GM19023 (cell line): ENCODE data around the gene RAB11FIP4.

Experiments used
- ATAC-seq: cut with Tn5 transposase; IDR thresholded peaks from one replicate; pipeline ENCODE4 v1.9.1; 2021; ENCODE audit warnings: mild to moderate bottlenecking, moderate library complexity; ENCODE audit not compliant: unreplicated experiment

RAB11FIP4 gene

DNA sequence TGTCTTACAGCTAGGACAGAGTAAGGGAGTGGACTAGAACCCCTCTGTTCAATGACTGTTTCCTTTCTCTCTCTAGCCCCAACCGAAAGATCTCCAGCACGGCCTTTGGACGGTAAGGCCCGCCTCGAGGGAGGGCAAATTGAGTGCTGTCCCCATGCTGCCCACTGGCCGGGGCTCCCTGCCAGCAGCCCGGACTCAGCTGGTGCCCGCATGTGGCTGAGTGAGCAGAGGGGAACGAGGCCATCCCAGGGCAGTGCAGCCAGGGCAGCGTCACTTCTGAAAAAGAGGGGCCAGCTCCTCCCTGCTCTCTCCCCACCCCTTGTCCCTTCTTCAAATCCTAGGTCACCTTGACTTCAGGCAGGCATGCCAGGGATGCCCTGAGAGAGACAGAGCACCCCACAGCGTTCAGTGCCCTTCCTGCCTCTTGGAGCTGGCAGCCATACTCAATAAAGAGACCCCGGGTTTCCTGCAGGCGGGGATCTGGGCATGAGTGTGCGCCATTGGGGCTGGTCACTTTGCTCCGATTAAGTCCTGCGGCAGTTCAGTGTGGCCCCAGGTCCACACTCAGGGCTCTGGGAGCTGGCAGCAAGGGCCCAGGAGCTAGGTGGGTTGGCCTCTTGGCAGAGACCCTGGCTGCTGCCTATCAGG is 130.9 kb downstream of the RAB11FIP4 start:
- ATAC-seq: no peak

DNA sequence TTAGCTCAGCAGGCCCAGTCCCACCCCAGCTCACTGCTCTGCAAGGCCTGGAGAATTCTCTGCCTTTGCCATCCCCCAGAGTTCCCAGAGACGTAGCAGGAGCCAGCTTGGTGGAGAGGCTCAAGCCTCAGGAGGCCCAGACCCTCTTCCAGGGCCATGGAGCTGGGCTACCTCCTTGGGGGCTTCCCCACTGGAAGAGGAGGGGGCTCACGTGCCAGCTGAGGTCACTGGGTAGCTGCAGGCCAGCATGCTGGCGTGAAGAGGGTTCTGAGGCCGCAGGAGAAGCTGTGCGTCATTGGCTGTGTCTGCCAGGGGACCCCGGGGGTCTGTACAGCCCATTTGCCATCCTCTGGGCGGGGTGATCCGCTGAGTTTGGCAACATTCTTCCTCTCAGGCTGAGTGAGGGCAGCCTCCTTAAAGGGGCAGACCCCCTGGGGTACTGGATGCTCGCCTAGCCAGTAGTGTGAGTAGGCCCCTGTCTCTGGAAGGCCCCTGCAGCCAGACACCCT is 131.6 kb downstream of the RAB11FIP4 start:
- no peak for ATAC-seq

DNA sequence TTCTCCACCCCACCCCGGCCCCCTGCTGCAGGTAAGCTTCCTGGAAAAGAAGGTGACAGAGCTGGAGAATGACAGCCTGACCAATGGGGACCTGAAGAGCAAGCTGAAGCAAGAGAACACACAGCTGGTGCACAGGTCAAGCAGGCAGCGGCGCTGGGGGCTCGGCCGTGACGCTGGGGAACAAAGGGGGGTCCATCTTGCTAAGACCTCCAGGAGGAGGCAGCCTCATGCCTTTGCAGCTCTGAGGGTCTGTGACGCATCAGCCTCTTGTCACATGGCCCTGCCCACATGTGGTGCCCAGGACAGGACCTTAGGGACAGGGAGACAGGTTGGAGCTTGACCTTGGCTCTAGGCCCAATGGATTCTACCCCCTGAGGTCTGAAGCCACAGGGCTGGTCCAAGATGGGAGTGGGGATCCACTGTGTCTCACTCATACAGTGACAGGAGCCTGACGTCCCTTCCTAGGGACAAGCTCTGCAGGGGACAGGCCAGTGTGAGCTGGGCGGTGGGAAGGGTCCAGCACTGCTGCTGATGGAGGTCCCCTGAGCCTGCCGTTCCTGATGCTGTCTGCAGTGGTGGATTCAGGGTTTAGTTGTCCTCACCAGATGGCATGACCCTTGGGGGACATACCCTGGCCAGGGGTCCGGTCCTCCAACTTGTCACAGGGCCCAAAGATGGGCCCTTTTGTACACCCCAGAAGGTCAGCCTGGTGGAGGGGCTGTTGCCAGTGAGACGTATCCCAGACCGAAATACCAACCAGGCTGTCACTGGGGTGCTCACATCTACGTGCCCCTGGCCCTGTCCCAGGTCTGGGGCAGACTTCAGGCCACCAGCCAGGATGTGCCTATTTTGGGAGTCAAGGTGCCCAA is 132.6 kb downstream of the RAB11FIP4 start:
- ATAC-seq: no peak

DNA sequence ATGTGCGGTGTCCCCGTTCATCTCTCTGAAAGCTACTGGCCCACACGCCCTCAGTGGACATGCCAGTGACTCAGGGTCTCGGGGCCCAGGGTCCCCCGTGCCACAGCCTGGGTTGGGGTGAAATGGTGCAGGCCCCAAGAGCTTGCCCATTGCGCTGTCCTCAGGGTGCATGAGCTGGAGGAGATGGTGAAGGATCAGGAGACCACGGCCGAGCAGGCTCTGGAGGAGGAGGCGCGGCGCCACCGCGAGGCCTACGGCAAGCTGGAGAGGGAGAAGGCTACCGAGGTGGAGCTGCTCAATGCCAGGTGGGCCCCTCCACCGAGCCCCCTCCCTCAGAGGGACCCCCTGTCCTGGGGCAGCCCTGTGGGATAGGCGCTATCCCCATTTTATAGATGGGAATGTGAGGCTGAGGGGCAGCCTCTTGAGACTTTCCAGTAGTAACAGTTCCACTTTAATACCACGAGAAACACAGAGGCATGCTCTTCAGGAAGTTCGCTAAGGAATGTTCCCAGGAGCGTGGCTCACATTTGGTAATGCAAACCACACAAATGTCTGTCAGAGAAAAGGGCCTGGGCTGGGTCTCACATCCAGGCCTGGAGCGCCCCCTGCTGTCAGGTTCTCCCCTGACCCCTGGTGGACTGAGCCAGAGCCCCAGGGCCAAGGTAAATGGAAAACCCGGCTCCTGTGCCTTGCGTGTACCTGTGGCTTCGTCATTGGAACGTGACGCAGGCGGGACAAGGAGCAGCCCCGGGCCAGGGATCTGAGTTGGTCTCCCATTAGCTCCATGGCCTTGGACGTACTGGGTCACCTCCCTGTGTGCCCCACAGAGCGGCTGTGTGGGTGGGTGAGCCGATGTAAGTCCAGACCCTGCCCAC is 133.7 kb downstream of the RAB11FIP4 start:
- ATAC-seq: peak; percentile 67

DNA sequence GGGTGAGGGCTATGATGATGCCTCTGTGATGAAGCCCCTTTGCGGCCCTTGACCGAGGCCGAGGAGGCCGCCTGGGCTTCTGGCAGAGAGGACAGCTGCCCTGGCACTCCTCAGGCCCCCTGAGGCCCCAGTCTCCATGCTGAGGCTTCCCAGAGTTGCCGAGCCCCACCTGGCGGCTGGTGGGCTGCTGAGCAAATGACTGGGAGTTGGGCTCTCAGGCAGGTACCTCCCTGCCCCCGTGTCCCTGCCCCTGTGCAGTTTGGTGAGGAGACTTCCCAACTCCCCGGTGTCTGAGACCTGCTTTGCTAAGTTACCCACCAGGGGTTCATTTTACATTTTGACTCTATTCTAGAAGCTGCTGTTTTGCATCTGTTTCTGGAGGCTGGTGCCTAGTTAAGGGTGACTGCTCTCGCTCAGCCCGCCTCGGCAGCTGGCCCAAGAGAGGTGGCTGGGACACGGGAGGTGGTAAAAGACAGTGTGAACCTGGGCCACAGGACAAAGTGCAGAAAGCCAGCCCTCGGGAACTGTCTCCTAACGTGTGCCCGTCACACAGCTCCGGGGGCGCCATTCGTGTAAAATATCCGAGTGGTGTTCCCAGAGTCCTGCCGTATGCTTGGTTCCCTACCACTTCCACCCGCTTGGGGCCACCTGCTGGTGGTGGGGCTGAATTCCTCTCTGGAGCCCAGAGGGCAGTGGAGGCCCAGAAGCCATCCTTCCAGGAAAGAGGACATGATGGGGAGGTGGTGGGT is 134.5 kb downstream of the RAB11FIP4 start:
- no peak for ATAC-seq

DNA sequence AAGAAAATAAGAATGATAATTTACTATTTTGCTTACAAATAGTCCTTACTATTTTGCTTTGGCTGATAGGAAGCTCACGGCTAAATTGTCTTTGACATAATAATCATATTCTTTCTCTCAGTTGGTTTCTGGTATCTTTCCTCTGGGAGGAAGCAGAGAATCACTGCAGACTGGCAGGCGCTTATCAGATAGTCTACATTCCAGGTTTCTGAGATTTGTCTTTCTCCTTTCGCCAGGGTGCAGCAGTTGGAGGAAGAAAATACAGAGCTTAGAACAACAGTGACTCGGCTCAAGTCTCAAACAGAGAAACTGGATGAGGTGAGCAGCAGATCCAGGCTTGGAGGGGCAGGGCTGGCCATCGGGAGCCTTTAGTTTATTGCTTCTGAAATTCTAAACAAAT is 136.1 kb downstream of the RAB11FIP4 start:
- no peak for ATAC-seq

DNA sequence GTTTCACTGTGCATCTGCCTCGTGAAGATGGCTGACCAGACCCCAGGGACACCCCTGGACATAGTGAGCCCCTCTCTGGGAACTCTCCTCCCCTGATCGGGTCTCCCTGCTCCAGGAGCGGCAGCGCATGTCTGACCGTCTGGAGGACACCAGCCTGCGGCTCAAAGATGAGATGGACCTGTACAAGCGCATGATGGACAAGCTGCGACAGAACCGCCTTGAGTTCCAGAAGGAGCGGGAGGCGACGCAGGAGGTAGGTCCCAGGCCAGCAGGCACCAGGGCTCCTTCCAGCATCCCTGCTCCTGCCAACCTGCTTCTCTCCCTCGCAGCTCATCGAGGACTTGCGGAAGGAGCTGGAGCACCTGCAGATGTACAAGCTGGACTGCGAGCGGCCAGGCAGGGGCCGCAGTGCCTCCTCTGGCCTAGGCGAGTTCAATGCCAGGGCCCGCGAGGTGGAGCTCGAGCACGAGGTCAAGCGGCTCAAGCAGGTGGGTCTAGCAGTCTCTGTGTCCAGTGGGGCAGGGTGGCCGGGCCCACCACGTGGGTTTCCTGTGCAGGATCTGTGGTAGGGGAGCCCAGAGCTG is 136.9 kb downstream of the RAB11FIP4 start:
- no peak for ATAC-seq

DNA sequence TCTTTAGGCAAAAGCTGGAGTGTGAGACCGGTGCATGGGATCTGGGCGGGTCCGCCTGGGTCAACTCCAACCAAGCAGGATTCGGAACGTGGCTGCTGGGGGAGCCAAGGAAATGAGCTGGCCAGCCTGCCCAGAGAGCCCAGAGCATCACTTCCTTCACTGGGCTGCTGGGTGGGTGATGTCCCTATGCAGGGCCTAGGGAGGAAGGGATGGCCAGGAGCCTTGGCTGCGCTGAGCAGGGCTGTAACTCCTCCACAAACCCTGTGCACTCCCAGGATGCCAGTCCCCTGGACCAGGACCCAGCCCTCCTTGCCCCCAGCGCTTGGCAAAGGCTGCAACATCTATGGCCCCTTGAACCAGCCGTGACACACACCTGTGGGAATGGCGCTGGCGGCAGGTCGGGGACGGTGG is 138.4 kb downstream of the RAB11FIP4 start:
- ATAC-seq: no peak

DNA sequence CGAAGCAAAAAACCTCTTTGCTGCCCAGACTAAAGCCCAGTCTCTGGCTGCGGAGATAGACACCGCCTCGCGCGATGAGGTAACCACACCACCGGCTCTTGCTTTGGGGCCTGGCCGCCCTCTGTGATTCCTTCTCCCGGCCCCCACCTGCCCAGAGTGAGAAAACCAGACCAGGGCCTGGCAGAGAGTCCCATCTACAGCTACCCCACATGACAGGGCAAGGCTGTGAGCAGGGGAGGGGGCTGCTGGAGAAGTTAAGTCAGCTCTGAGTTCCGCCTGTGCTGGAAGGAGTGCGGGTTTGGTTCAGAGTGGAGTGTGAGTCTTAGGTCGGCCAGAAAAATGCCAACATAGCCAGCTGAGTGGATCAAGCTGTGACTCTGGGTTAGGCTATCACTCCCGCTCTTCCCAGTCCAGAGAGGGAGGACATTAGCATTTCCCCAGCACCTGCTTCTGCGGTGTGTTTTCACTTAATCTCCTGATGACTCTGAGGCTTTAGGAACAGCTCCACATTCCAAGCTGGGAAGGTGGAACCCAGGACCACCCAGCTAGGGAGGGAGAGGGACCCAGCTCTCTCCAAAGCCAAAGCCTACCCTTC is 139.0 kb downstream of the RAB11FIP4 start:
- ATAC-seq: no peak

DNA sequence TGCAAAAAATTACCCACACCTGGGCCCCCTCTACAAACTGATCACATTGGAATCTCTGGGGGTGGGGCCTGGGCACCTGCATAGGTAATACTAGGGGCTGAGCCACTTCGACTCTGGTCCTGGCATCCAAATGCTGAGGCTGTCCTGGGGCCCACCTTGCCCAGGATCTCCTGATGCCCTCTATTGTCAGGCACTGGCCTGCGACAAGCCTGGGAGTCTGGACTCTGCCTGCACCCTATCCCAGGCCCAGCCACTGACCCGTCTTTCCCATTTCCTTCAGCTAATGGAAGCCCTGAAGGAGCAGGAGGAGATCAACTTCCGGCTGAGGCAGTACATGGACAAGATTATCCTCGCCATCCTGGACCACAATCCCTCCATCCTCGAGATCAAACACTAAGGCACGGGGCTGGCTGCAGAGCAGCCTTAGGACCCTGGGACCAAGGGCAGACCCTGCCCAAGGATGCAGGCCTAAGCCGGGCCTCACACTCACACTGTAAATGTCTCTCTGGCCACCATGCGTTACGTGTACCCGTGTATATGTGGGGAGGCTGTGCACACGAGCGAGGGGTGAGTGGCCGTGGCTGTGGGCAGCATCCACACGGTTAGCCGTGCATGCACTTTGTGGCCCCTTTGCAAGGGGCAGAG is 140.0 kb downstream of the RAB11FIP4 start:
- no peak for ATAC-seq

DNA sequence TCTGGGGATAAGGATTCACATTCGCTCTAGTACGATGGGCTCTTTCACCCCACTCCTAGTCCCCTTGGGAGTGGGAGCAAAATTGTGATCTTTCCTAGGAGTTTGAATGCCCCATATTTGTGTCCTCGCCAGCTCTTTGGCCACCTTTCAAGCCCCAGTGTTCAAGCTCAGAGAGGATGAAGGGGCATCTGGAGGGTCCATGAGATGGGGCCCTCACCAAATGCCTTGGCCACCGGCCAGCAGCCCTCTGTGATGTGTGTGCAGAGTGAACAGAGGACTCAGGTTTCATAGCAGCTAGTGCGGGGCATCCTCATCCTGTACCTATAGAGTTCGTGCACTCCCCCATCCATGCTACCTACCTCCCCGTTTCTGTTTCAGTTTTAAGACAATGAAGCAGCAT is 140.6 kb downstream of the RAB11FIP4 start:
- ATAC-seq: no peak

DNA sequence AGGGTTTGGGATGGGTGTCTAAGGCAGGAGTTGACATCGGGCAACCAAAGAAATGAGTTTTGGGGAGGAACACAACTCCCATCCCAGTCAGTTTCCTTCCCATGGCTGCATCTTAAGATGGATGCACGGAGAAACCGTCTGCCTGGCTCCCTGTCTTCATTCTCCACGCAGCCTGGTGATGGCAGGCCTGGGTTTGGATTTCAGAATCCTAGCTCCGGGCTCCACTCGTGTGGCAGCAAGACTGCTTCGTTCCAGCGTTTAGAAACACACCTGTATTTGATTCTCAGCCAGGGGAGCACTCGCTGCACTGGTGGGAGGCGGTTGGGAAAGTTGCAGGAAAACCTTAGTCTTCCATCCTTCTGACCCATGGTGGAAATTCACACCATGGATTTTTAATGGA is 141.1 kb downstream of the RAB11FIP4 start:
- no peak for ATAC-seq

DNA sequence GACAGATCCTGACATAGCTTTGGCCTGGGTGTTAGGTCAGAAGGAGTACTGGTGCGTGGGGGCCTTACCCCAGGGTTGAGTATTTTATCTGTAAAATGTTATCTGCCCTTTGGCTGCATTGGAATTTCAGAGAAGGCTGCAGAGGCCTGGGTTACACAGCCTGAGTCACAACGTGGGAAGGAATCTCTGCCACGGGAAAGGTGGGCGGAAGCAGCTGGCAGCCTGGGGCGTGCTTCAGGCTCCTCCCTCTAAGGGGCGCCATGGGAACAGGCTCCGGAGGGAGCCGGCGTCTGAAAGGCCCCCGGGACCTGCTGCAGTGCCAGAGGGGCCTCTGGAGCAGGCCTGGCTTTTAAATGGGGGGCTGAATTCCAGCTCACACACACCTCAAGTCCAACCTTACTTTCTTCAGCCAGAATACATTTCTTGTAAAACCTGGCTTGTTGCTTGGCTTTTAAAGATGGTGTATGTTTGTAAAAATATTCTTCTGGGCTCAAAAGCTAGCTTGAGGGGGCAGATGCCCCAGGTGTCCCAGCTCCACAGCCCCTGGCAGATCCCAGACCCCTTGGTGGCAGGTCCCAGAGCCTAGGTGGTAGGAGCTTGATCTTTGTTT is 142.2 kb downstream of the RAB11FIP4 start:
- ATAC-seq: no peak

DNA sequence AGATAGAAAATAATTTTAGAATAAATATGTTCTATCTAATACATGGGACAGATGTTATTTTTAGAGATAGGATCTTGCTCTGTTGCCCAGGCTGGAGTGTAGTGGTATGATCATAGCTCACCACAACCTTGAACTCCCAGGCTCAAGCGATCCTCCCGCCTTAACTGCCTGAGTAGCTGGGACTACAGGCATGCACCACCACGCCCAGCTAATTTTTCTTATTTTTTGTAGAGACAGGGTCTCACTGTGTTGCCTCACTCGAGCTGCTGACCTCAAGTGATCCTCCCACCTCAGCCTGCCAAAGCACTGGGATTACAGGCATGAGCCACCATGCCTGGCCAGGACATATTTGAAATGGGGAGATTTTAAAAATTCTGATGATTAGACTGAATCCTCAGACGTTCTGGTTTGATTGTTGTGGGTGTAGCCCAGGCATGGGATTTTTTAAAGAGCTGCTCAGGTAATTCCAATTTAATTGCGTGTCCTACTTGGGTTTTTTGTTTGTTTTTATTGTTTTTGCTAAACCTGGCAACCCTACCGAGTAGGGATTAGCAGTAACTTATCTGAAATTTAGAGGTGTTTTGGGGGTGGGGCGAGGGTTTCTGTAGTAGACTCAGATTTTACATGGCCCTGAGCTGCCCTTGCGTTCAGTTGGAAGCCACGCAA is 142.9 kb downstream of the RAB11FIP4 start:
- no peak for ATAC-seq

DNA sequence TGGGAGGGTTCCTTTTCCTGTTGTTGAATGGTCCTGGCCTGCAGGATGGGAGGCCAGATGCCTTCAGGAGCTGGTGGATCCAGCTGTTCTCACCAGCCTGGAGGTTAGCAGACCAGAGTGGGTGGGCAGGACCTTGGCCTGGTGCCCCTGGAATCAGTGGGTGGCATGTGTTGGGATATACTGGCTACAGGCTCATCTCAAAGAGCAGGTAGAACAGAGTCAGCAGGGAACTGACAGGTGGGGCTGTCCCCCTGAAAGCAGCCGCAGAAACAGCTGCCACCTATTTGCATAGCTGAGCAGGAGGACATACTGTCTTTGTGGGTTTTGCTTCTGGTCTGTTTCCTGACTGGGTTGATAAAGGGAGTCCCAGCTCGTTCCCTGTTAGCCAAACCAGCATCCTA is 144.1 kb downstream of the RAB11FIP4 start:
- peak; percentile 80 for ATAC-seq

DNA sequence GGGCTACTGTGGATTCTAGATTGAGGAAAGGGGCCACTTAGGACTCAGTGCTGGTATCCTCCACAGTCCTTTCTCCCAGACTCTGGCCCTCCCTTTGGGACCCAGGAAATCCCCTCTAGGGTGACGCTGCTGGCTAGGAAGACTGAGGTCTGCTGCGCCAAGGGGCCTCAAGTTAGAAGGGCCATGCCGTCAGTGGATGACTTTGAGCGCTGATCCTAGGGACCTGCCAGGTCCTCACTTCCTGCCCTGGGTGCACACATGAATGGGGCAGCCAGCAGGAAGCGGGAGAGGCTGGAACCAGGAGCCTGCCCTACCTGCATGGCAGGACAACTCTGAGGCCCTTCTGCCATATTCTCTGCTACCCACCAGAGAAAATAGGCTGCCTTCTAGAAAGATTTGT is 145.0 kb downstream of the RAB11FIP4 start:
- no peak for ATAC-seq

DNA sequence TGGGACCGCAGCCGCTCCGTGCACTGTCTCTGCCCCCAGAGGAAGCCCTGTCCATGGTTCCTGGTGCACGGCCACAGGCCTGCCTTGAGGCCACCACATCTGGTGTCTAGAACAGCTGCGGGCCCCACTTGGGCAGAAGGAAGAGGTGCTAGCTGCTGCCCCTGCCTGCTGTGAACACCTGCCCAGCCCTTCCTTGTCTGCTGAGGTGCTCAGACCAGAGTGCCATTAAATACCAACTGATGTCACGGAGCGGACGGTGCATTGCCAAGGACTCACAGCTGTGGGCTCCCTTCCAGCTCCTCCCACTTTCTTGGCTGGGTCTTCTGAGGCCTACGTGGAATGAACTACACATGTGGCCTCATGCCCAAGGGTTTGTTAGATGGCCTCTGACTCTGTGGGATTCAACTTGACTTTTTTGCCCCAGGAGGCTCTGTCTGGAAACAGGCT is 146.1 kb downstream of the RAB11FIP4 start:
- ATAC-seq: peak; percentile 8

DNA sequence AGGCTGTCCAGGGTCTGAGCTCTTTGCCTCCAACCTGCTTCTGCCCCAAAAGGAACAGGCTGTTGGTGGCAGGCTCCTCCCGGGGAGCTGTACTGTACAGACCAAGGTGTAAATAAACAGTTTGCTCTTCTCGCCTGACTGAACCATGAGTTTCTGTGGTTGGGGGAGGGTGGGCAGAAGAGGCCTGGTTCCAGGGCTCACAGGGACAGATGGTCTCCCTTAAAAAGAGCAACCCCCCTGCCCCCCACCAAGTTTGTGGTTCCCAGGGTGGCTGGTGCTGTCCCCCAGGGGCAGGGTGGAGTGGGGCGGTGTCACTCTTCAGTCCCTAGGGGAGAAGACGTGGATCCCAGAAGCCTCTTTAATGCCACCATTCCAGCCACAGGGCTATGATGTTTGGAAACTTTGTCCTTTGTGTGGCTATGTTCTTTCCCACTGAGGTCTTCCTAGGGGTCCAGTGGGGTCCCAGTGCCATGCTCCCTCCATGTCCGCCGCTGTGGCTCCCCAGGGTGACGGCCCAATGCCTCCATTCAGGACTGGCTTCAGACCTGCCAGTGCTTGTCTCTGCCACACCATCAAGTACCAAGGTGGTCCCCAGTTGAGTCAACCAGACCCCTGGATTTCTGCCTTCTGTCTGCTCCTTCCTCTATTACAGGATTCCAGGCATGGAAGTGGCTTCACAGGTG is 146.7 kb downstream of the RAB11FIP4 start:
- ATAC-seq: peak; percentile 67
